KMS-11 (cell line): ENCODE data around the gene FAM193A.

ENCODE experiments used
- H2AFZ ChIP-seq: fragments of 200-600 bp; sonication (generic); 2 replicates; pipeline ENCODE4 v1.6.1; 2016; ENCODE audit warnings: antibody characterized with exemption, mixed run types, low read depth
- H3K27ac ChIP-seq: fragments of 200-600 bp; sonication (generic); 2 replicates; pipeline ENCODE4 v1.6.1; 2016; ENCODE audit warnings: mild to moderate bottlenecking, mixed run types
- H3K27me3 ChIP-seq: fragments of 200-600 bp; sonication (generic); 2 replicates; pipeline ENCODE4 v1.6.1; 2017; ENCODE audit warnings: mild to moderate bottlenecking, low read depth, mixed run types, moderate library complexity; ENCODE audit not compliant: insufficient read depth
- H3K36me3 ChIP-seq: fragments of 200-600 bp; sonication (generic); 2 replicates; pipeline ENCODE4 v1.6.1; 2017; ENCODE audit warnings: mild to moderate bottlenecking, mixed run types; ENCODE audit not compliant: insufficient read depth
- H3K4me1 ChIP-seq: fragments of 200-600 bp; sonication (generic); 2 replicates; pipeline ENCODE4 v1.6.1; 2016; ENCODE audit warnings: mild to moderate bottlenecking, low read depth, mixed run types; ENCODE audit not compliant: poor library complexity, severe bottlenecking
- H3K4me2 ChIP-seq: fragments of 200-600 bp; sonication (generic); 2 replicates; pipeline ENCODE4 v1.7.0; 2016; ENCODE audit warnings: mild to moderate bottlenecking, mixed run types
- H3K4me3 ChIP-seq: fragments of 200-600 bp; sonication (generic); IDR thresholded peaks from 2 replicates; pipeline ENCODE4 v1.6.1; 2017; ENCODE audit warnings: low read depth, low read length, mixed read lengths; ENCODE audit not compliant: insufficient read depth
- H3K79me2 ChIP-seq: fragments of 200-600 bp; sonication (generic); 2 replicates; pipeline ENCODE4 v1.6.1; 2016; ENCODE audit warnings: low read depth, mixed run types; ENCODE audit not compliant: insufficient read depth
- H3K9ac ChIP-seq: fragments of 200-600 bp; sonication (generic); 2 replicates; pipeline ENCODE4 v1.6.1; 2016; ENCODE audit warnings: mild to moderate bottlenecking, mixed run types
- H4K20me1 ChIP-seq: fragments of 200-600 bp; sonication (generic); 2 replicates; pipeline ENCODE4 v1.6.1; 2016; ENCODE audit warnings: mild to moderate bottlenecking, mixed run types; ENCODE audit not compliant: insufficient read depth
- TF ChIP-seq, protein P1 (sequence below): fragments of 200-600 bp; sonication (generic); conservative IDR thresholded peaks from 2 replicates; pipeline ENCODE4 v1.6.1; 2017; ENCODE audit warnings: low read depth, mild to moderate bottlenecking, antibody characterized with exemption, low read length, moderate library complexity, mixed read lengths

Gene FAM193A

DNA sequence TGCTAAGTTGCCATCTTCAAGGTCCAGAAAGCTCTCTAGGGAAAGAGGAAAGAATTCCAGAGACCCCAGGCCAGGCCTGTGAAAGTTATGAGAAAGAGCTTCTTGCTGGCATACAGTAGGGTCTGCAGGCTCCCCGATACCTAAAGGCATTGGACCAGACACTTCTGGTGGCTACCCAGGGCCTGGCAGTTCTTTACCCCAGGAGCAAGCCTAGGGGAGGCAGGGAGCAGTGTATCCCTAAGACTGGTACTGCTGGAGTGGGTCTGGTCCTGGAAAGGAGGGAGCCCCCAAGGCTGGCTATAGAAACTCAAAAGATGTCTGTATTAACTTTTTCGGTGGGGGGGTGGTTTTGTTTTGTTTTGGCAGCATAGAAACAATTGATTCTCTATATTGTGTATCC, 19.8 kb upstream of the FAM193A start:
- Histone ChIP-seq H3K79me2 (no peaks in the 10 kb centered on the region), H3K27ac (no peak overlapping the region), H2AFZ (no peak overlapping the region), H3K9ac (no peak overlapping the region), H4K20me1 (no peaks in the 10 kb centered on the region), H3K4me2 (no peak overlapping the region), H3K4me3 (no peak overlapping the region), H3K27me3 (no peaks in the 10 kb centered on the region), H3K36me3 (no peaks in the 10 kb centered on the region), H3K4me1 (no peaks in the 10 kb centered on the region)
- TF ChIP-seq, protein P1, sequence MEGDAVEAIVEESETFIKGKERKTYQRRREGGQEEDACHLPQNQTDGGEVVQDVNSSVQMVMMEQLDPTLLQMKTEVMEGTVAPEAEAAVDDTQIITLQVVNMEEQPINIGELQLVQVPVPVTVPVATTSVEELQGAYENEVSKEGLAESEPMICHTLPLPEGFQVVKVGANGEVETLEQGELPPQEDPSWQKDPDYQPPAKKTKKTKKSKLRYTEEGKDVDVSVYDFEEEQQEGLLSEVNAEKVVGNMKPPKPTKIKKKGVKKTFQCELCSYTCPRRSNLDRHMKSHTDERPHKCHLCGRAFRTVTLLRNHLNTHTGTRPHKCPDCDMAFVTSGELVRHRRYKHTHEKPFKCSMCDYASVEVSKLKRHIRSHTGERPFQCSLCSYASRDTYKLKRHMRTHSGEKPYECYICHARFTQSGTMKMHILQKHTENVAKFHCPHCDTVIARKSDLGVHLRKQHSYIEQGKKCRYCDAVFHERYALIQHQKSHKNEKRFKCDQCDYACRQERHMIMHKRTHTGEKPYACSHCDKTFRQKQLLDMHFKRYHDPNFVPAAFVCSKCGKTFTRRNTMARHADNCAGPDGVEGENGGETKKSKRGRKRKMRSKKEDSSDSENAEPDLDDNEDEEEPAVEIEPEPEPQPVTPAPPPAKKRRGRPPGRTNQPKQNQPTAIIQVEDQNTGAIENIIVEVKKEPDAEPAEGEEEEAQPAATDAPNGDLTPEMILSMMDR, result no peak

DNA sequence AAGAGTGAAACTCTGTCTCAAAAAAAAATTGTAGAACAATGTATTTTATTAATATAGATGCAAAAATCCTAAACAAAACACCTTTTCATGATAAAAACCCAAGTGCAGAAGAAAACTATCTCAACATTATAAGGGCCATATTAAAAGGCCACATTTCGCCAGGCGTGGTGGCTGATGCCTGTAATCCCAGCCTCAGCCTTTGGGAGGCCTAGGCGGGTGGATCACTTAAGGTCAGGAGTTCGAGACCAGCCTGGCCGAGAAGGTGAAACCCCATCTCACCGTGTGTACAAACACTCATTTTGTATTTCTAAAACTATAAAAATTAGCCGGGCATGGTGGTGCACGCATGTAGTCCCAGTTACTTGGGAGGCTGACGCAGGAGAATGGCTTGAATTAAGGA, 9.9 kb upstream of the FAM193A start:
- TF ChIP-seq, protein P1, result no peak
- no peaks in the 10 kb centered on the region for H3K79me2 ChIP-seq
- H3K36me3 ChIP-seq, result no peaks in the 10 kb centered on the region
- H3K9ac ChIP-seq, result no peak overlapping the region
- H3K27ac ChIP-seq, result no peak overlapping the region
- H4K20me1 ChIP-seq, result no peaks in the 10 kb centered on the region
- no peak overlapping the region for H3K4me3 ChIP-seq
- H3K4me1 ChIP-seq, result no peaks in the 10 kb centered on the region
- no peak overlapping the region for H2AFZ ChIP-seq
- H3K27me3 ChIP-seq, result no peaks in the 10 kb centered on the region
- no peak overlapping the region for H3K4me2 ChIP-seq

DNA sequence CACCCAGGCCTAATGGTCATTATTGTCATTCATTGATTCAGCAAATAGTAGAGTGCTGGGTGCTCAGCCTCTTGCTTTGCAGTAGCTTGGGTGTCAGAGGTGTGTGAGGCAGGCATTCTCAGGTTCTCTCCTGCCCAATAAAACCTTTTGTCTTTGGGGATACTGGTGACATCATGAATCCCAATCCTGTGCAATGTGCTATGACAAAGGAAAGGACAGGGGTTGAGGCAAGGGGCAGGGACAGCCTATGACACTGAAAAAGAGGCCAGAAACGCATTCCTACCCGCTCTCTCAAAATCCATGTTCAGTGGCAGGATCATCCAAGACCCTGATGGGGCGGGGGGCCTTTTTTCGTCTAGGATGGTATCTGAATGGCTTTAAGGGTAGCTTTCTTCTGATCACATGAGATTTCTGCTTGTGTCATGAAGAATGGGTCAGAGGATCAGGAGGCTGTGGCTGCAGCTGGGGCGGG, 1.5 kb upstream of the FAM193A start:
- Histone ChIP-seq H3K27ac (peak overlapping the region; percentile 76), H3K4me1 (peaks cover 3% of the 10 kb centered on the region), H3K4me3 (peak overlapping the region; percentile 57), H2AFZ (peak overlapping the region; percentile 67; the same call in 1 of the 2 replicates), H3K79me2 (peaks cover 23% of the 10 kb centered on the region), H3K36me3 (no peaks in the 10 kb centered on the region), H3K9ac (peak overlapping the region; percentile 87; the same call in 1 of the 2 replicates), H3K4me2 (peak overlapping the region; percentile 54), H4K20me1 (no peaks in the 10 kb centered on the region), H3K27me3 (no peaks in the 10 kb centered on the region)
- TF ChIP-seq, protein P1, result no peak

DNA sequence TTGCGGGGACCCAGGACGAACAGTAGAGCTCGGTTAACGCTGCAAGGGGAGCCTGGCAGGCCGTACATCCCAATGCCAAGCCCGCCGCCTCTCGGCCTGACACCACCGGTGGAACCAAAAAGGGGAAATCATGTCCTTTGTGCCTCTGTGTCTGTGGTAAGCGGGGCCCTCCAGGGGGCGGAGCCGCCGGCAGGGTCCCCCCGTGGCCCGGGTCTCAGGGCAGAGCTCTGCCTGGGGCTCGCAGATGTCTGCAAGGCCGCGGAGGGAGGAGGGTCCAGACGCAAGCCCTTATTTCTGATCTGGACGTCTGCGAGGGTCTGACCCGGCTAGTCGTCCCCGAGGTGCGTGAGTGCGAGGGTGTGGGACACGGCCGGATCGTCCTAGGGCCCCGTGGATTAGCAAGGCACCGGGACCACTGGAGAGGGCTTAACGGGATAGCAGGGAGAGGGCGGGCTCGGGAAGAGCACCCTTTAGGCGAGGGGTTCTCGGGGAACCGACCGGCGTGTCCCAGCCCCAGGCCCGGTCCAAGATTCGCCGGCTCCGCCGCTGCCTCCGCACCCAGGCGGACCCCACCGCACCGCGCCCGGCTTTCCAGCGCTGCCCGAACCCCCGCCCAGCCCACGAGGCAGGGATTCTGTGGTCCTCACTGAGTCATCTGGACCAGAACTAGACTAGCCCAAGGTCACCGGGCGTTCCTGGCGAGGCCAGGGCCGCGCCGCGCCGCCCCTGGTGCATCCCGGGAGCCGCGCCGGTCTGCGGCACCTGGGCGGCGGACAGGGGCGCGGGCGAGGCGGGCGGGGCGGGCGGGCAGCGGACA, 863 bp upstream of the FAM193A start:
- TF ChIP-seq, protein P1, result no peak
- peak overlapping the region; percentile 76 for H3K27ac ChIP-seq
- peak overlapping the region; percentile 87 for H3K9ac ChIP-seq
- peak overlapping the region; percentile 67; the same call in 1 of the 2 replicates for H2AFZ ChIP-seq
- peaks cover 29% of the 10 kb centered on the region for H3K79me2 ChIP-seq
- no peaks in the 10 kb centered on the region for H4K20me1 ChIP-seq
- H3K4me2 ChIP-seq, result peak overlapping the region; percentile 54
- peaks cover 3% of the 10 kb centered on the region for H3K4me1 ChIP-seq
- no peaks in the 10 kb centered on the region for H3K27me3 ChIP-seq
- H3K36me3 ChIP-seq, result no peaks in the 10 kb centered on the region
- peak overlapping the region; percentile 57 for H3K4me3 ChIP-seq
